DMS 273 (cell line): Measurements from ENCODE around the gene GPR31.
"Not testable (repeated sequence)": the region's sequence is repeated elsewhere in the genome, so short reads cannot be mapped to it uniquely, and the experiment has no call there.

ENCODE experiments used
- DNase-seq: peaks from one replicate; lab custom pipeline; 2025; ENCODE audit not compliant: unreplicated experiment; lab: John Stamatoyannopoulos, UW

Gene GPR31

GRCh38 chr6:167157863-167158262, at the start of gene GPR31:
TSS of gene GPR31 (minus strand) at chr6:167157980. CDS start at chr6:167157831, 149 bp downstream.
- DNase-seq, result no peak

GRCh38 chr6:167207527-167207926, 49.7 kb upstream of the GPR31 start:
- DNase-seq, result no peak

GRCh38 chr6:167205316-167205715, 47.5 kb upstream of the GPR31 start:
- not testable (repeated sequence) for DNase-seq

GRCh38 chr6:167204059-167204348, 46.2 kb upstream of the GPR31 start:
- DNase-seq, result not testable (repeated sequence)

GRCh38 chr6:167203261-167204058, 45.7 kb upstream of the GPR31 start:
- not testable (repeated sequence) for DNase-seq

GRCh38 chr6:167202613-167203012, 44.8 kb upstream of the GPR31 start:
- DNase-seq, result not testable (repeated sequence)

- no peak for DNase-seq
Measured at GRCh38 chr6:167200806-167201205, 43.0 kb upstream of the GPR31 start.

- DNase-seq, result not testable (repeated sequence)
Measured at GRCh38 chr6:167195941-167196610, 38.3 kb upstream of the GPR31 start.

- not testable (repeated sequence) for DNase-seq
Measured at GRCh38 chr6:167193515-167194125, 35.8 kb upstream of the GPR31 start.

GRCh38 chr6:167191043-167191583, 33.3 kb upstream of the GPR31 start:
- DNase-seq, result not testable (repeated sequence)

GRCh38 chr6:167187275-167187674, 29.5 kb upstream of the GPR31 start:
- not testable (repeated sequence) for DNase-seq

- DNase-seq, result not testable (repeated sequence)
Measured at GRCh38 chr6:167185101-167185500, 27.3 kb upstream of the GPR31 start.

GRCh38 chr6:167182913-167183314, 25.1 kb upstream of the GPR31 start:
- not testable (repeated sequence) for DNase-seq

- DNase-seq, result not testable (repeated sequence)
Measured at GRCh38 chr6:167181351-167181750, 23.6 kb upstream of the GPR31 start.

- DNase-seq, result not testable (repeated sequence)
Measured at GRCh38 chr6:167180086-167180485, 22.3 kb upstream of the GPR31 start.

- DNase-seq, result not testable (repeated sequence)
Measured at GRCh38 chr6:167178896-167179655, 21.3 kb upstream of the GPR31 start.

- DNase-seq, result not testable (repeated sequence)
Measured at GRCh38 chr6:167177271-167177670, 19.5 kb upstream of the GPR31 start.

- DNase-seq, result not testable (repeated sequence)
Measured at GRCh38 chr6:167172011-167172410, 14.2 kb upstream of the GPR31 start.

GRCh38 chr6:167171300-167171699, 13.5 kb upstream of the GPR31 start:
- not testable (repeated sequence) for DNase-seq

- not testable (repeated sequence) for DNase-seq
Measured at GRCh38 chr6:167169867-167170266, 12.1 kb upstream of the GPR31 start.

- DNase-seq, result not testable (repeated sequence)
Measured at GRCh38 chr6:167168296-167168695, 10.5 kb upstream of the GPR31 start.
